ENCODE data around the gene COG1. TPM values are rescaled to one million over a fixed set of nuclear protein-coding genes. Genes with fewer than 3 reads are reported as not detected.

The COG1 gene
- total RNA-seq, 3 donors from 2014 or later, result 55.7 to 66.0 (median 57.9) TPM

- intact Hi-C loops (cut with DNase I, micrococcal nuclease), result no loop called here
- peaks cover 6% of the 10 kb centered on the region for H3K4me1 ChIP-seq (ENCODE audit: low read depth)
- ATAC-seq (no peak), DNase-seq (no peak)
- H3K36me3 ChIP-seq (ENCODE audit: low read depth), result no peaks in the 10 kb centered on the region
- H3K9me3 ChIP-seq, result no peaks in the 10 kb centered on the region
- no peak for TF ChIP-seq CTCF (IDR thresholded peaks at IDR 0.05)
- no peak overlapping the region for H3K4me3 ChIP-seq
Observed at GRCh38 chr17:73208139-73208827, 15.4 kb downstream of the COG1 start.

GRCh38 chr17:73209436-73209835 is 16.6 kb downstream of the COG1 start:
- ATAC-seq (no peak), DNase-seq (no peak)
- Histone ChIP-seq H3K4me3 (no peak overlapping the region), H3K36me3 (ENCODE audit: low read depth) (no peaks in the 10 kb centered on the region), H3K4me1 (ENCODE audit: low read depth) (no peaks in the 10 kb centered on the region), H3K9me3 (no peaks in the 10 kb centered on the region)
- intact Hi-C loops (cut with DNase I, micrococcal nuclease), result no loop called here
- no peak for TF ChIP-seq CTCF (IDR thresholded peaks at IDR 0.05)

GRCh38 chr17:73210002-73210678 is 17.3 kb downstream of the COG1 start:
- DNase-seq, result no peak
- Histone ChIP-seq H3K4me1 (ENCODE audit: low read depth) (no peaks in the 10 kb centered on the region), H3K9me3 (no peaks in the 10 kb centered on the region), H3K36me3 (ENCODE audit: low read depth) (no peaks in the 10 kb centered on the region), H3K4me3 (no peak overlapping the region)
- no peak for ATAC-seq
- intact Hi-C loops (cut with DNase I, micrococcal nuclease), result no loop called here
- TF ChIP-seq CTCF (IDR thresholded peaks at IDR 0.05), result no peak

- Histone ChIP-seq H3K36me3 (ENCODE audit: low read depth) (no peaks in the 10 kb centered on the region), H3K4me1 (ENCODE audit: low read depth) (no peaks in the 10 kb centered on the region), H3K4me3 (no peak overlapping the region), H3K9me3 (no peaks in the 10 kb centered on the region)
- TF ChIP-seq CTCF (IDR thresholded peaks at IDR 0.05), result no peak
- ATAC-seq (no peak), DNase-seq (no peak)
- intact Hi-C loops (cut with DNase I, micrococcal nuclease), result no loop called here
Observed at GRCh38 chr17:73211745-73212144, 18.9 kb downstream of the COG1 start.

GRCh38 chr17:73214008-73214407 is 21.2 kb downstream of the COG1 start:
- DNase-seq (no peak), ATAC-seq (no peak)
- H3K9me3 ChIP-seq, result no peaks in the 10 kb centered on the region
- TF ChIP-seq CTCF (IDR thresholded peaks at IDR 0.05), result no peak
- intact Hi-C loops (cut with DNase I, micrococcal nuclease), result no loop called here
- no peak overlapping the region for H3K4me3 ChIP-seq
- no peaks in the 10 kb centered on the region for H3K36me3 ChIP-seq (ENCODE audit: low read depth)
- no peaks in the 10 kb centered on the region for H3K4me1 ChIP-seq (ENCODE audit: low read depth)

All from mucosa of descending colon (tissue), 3 donors.